PC-9 (cell line): ENCODE results near the gene ITGA5.

Experiments
- EZH2 ChIP-seq: fragments of 200-600 bp; sonication (generic); IDR thresholded peaks from 2 replicates; pipeline ENCODE4 v1.8.0; 2017; ENCODE audit warnings: antibody characterized with exemption, low read depth
- TF ChIP-seq, protein P1 (sequence below): fragments of 200-600 bp; sonication (generic); conservative IDR thresholded peaks from 2 replicates; pipeline ENCODE4 v1.6.1; 2017; ENCODE audit warnings: mixed run types, antibody characterized with exemption, mild to moderate bottlenecking, moderate library complexity

DNA sequence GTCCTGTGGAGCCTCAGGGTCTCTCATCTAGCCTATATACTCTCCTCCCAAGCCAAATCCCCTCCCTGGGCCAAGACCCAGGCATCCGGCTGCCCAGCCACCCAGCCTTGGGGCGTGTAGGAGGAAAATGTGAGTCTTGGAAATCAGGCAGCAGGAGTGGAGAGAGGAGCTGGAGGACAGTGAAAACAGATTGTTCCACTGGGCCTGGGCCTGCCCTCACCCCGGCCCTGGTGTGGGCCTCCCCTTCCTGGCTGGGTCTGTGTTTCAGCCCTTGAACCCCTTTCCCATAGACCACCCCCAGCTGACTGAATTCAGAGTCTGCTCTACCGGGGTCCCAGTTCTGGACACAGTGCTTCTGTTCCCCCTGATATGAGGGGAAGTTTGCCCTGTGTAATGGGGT, 6.7 kb downstream of the ITGA5 start:
- TF ChIP-seq, protein P1, sequence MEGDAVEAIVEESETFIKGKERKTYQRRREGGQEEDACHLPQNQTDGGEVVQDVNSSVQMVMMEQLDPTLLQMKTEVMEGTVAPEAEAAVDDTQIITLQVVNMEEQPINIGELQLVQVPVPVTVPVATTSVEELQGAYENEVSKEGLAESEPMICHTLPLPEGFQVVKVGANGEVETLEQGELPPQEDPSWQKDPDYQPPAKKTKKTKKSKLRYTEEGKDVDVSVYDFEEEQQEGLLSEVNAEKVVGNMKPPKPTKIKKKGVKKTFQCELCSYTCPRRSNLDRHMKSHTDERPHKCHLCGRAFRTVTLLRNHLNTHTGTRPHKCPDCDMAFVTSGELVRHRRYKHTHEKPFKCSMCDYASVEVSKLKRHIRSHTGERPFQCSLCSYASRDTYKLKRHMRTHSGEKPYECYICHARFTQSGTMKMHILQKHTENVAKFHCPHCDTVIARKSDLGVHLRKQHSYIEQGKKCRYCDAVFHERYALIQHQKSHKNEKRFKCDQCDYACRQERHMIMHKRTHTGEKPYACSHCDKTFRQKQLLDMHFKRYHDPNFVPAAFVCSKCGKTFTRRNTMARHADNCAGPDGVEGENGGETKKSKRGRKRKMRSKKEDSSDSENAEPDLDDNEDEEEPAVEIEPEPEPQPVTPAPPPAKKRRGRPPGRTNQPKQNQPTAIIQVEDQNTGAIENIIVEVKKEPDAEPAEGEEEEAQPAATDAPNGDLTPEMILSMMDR, result no peak
- no peak for TF ChIP-seq EZH2
